PC-3 (cell line): ENCODE measurements around the gene TIGD4. TPM values are rescaled to one million over a fixed set of nuclear protein-coding genes. Genes with fewer than 3 reads are reported as not detected.
A peak's percentile ranks its signal among the peaks of the same experiment; 100 is the strongest.

Experiments used
- ATAC-seq: fragments of 200-7000 bp; cut with Tn5 transposase; 2 replicates; pipeline ENCODE4 v1.9.1; 2020; ENCODE audit warnings: mild to moderate bottlenecking, moderate library complexity
- BruUV-seq: library from RNA; stranded (reverse); fragments of 400-500 nt; replicated peaks from 2 replicates; lab custom pipeline; 2021; lab: Mats Ljungman, UMichigan
- CTCF ChIA-PET: fragments of 300-600 bp; sonication (Branson Sonifier 250); formaldehyde crosslinking; loops from one replicate; lab custom pipeline; 2022; ENCODE audit warnings: antibody characterized with exemption; lab: Charles Lee
- POLR2A ChIA-PET: fragments of 300-600 bp; sonication (Branson Sonifier 250); formaldehyde crosslinking; loops from one replicate; lab custom pipeline; 2022; ENCODE audit warnings: antibody characterized with exemption; ENCODE audit not compliant: unreplicated experiment; lab: Charles Lee
- DNase-seq: peaks from one replicate; pipeline ENCODE4 v3.0.0-alpha.2; 2015
- H2AFZ ChIP-seq: fragments of 300-600 bp; sonication (generic); 2 replicates; pipeline ENCODE4 v1.6.0; 2016; ENCODE audit warnings: antibody characterized with exemption, low read length
- H3F3A ChIP-seq: fragments of 300-600 bp; sonication (generic); one replicate; pipeline ENCODE4 v1.6.0; 2017; ENCODE audit warnings: antibody characterized with exemption, low read length, control low read depth, mild to moderate bottlenecking; ENCODE audit not compliant: unreplicated experiment
- H3K27ac ChIP-seq: fragments of 300-600 bp; sonication (generic); 2 replicates; pipeline ENCODE4 v1.5.1; 2016; ENCODE audit warnings: mild to moderate bottlenecking, low read length
- H3K27me3 ChIP-seq: fragments of 300-600 bp; sonication (generic); 2 replicates; pipeline ENCODE4 v1.6.1; 2016; ENCODE audit warnings: low read length, mixed read lengths
- H3K36me3 ChIP-seq: fragments of 300-600 bp; sonication (generic); 2 replicates; pipeline ENCODE4 v1.6.1; 2016; ENCODE audit warnings: low read depth, mixed run types, low read length, mixed read lengths
- H3K4me1 ChIP-seq: fragments of 300-600 bp; sonication (generic); 2 replicates; pipeline ENCODE4 v1.5.1; 2016; ENCODE audit warnings: low read length; ENCODE audit not compliant: insufficient read depth
- H3K4me2 ChIP-seq: fragments of 300-600 bp; sonication (generic); 2 replicates; pipeline ENCODE4 v1.6.0; 2016; ENCODE audit warnings: low read length
- H3K4me3 ChIP-seq: fragments of 300-600 bp; sonication (generic); 2 replicates; pipeline ENCODE4 v1.5.1; 2016; ENCODE audit warnings: mild to moderate bottlenecking, low read length, mixed read lengths
- H3K79me2 ChIP-seq: fragments of 300-600 bp; sonication (generic); 2 replicates; pipeline ENCODE4 v1.6.1; 2017; ENCODE audit warnings: low read length, mixed read lengths
- H3K9ac ChIP-seq: fragments of 300-600 bp; sonication (generic); 2 replicates; pipeline ENCODE4 v1.6.0; 2016; ENCODE audit warnings: mild to moderate bottlenecking, low read length
- H3K9me2 ChIP-seq: fragments of 300-600 bp; sonication (generic); replicated peaks from 2 replicates; pipeline ENCODE4 v1.6.1; 2016; ENCODE audit warnings: mixed run types, low read length, mixed read lengths
- H3K9me3 ChIP-seq: fragments of 300-600 bp; sonication (generic); 2 replicates; pipeline ENCODE4 v1.6.1; 2016; ENCODE audit warnings: low read length, mixed read lengths
- H4K20me1 ChIP-seq: fragments of 300-600 bp; sonication (generic); 2 replicates; pipeline ENCODE4 v1.6.1; 2016; ENCODE audit warnings: low read length, mixed read lengths
- CTCF ChIP-seq: fragments of 300-600 bp; sonication (generic); conservative IDR thresholded peaks from 2 replicates; pipeline ENCODE4 v1.5.1; 2017; ENCODE audit warnings: antibody characterized with exemption, low read depth, mild to moderate bottlenecking, low read length
- EZH2 ChIP-seq: fragments of 300-600 bp; sonication (generic); IDR thresholded peaks from one replicate; pipeline ENCODE4 v1.6.1; 2017; ENCODE audit warnings: antibody characterized with exemption, mild to moderate bottlenecking, low read length; ENCODE audit not compliant: unreplicated experiment
- EZH2phosphoT487 ChIP-seq: fragments of 300-600 bp; sonication (generic); IDR thresholded peaks from 2 replicates; pipeline ENCODE4 v1.6.1; 2018; ENCODE audit warnings: mild to moderate bottlenecking, antibody characterized with exemption, low read length, borderline replicate concordance
- intact Hi-C: fragments of 100-400 bp; cut with micrococcal nuclease; formaldehyde crosslinking; loops from 2 replicates; pipeline ENCODE4 v1.9.0; 2023
- total RNA-seq: library from RNA; depleted of rRNA; stranded (reverse); fragments of >200 nt; gene quantifications from 2 replicates; pipeline ENCODE4 v1.2.3, GENCODE V29; 2014

TIGD4 gene
- total RNA-seq, 1 experiment from 2014 or later: 0.07 TPM

- ChIA-PET CTCF (no interaction called here), POLR2A (no interaction called here)
- BruUV-seq: no TSS peak
- intact Hi-C loops: no loop called here
- DNase-seq: peak; percentile 45
- H4K20me1 ChIP-seq: 0 out of 2 replicates have a peak, but pooled peaks cover 6% of the 10 kb centered on the region
- H2AFZ ChIP-seq: no peak overlapping the region
- no peak overlapping the region for H3K27ac ChIP-seq
- H3K36me3 ChIP-seq: no peaks in the 10 kb centered on the region
- no peaks in the 10 kb centered on the region for H3K9me2 ChIP-seq
- peaks cover 53% of the 10 kb centered on the region for H3K79me2 ChIP-seq
- peak; percentile 68 for ATAC-seq
- no peaks in the 10 kb centered on the region for H3K9me3 ChIP-seq
- H3K27me3 ChIP-seq: no peaks in the 10 kb centered on the region
- H3K4me1 ChIP-seq: peaks cover 7% of the 10 kb centered on the region
- H3K4me2 ChIP-seq: no peak overlapping the region
- TF ChIP-seq CTCF (no peak), EZH2 (no peak), EZH2phosphoT487 (no peak)
- H3K4me3 ChIP-seq: no peak overlapping the region
- H3K9ac ChIP-seq: no peak overlapping the region
- no peaks in the 10 kb centered on the region for H3F3A ChIP-seq
Measured at GRCh38 chr4:152807294-152807829, 27.8 kb upstream of the TIGD4 start.

- Histone ChIP-seq H3K9me3 (no peaks in the 10 kb centered on the region), H3K79me2 (peaks cover 53% of the 10 kb centered on the region), H4K20me1 (0 out of 2 replicates have a peak, but pooled peaks cover 6% of the 10 kb centered on the region), H3K27ac (no peak overlapping the region), H2AFZ (no peak overlapping the region), H3F3A (no peaks in the 10 kb centered on the region), H3K4me3 (no peak overlapping the region), H3K9ac (no peak overlapping the region), H3K36me3 (no peaks in the 10 kb centered on the region), H3K27me3 (no peaks in the 10 kb centered on the region), H3K4me1 (peaks cover 7% of the 10 kb centered on the region), H3K4me2 (no peak overlapping the region), H3K9me2 (no peaks in the 10 kb centered on the region)
- POLR2A ChIA-PET: no interaction called here
- TF ChIP-seq EZH2 (no peak), EZH2phosphoT487 (no peak), CTCF (no peak)
- ATAC-seq (no peak), DNase-seq (no peak)
- intact Hi-C loops: no loop called here
- no TSS peak for BruUV-seq
- CTCF ChIA-PET: no interaction called here
Measured at GRCh38 chr4:152806501-152807125, 27.1 kb upstream of the TIGD4 start.

- intact Hi-C loops: no loop called here
- no peaks in the 10 kb centered on the region for H3K9me2 ChIP-seq
- H3K27me3 ChIP-seq: no peaks in the 10 kb centered on the region
- no peaks in the 10 kb centered on the region for H3F3A ChIP-seq
- no peak for ATAC-seq
- H3K27ac ChIP-seq: no peak overlapping the region
- peak overlapping the region; percentile 24; the same call in 1 of the 2 replicates for H3K4me2 ChIP-seq
- peaks cover 60% of the 10 kb centered on the region for H3K79me2 ChIP-seq
- H4K20me1 ChIP-seq: 0 out of 2 replicates have a peak, but pooled peaks cover 6% of the 10 kb centered on the region
- no peak for TF ChIP-seq EZH2
- no peak for TF ChIP-seq CTCF
- no peak for TF ChIP-seq EZH2phosphoT487
- no peak overlapping the region for H3K9ac ChIP-seq
- no peak overlapping the region for H2AFZ ChIP-seq
- no peaks in the 10 kb centered on the region for H3K36me3 ChIP-seq
- H3K4me3 ChIP-seq: no peak overlapping the region
- no TSS peak for BruUV-seq
- DNase-seq: peak; percentile 27
- H3K4me1 ChIP-seq: peaks cover 7% of the 10 kb centered on the region
- POLR2A ChIA-PET: no interaction called here
- no peaks in the 10 kb centered on the region for H3K9me3 ChIP-seq
- CTCF ChIA-PET: no interaction called here
Measured at GRCh38 chr4:152805818-152806217, 26.3 kb upstream of the TIGD4 start.
